ENCODE data around the gene GEMIN4. TPM values are rescaled to one million over a fixed set of nuclear protein-coding genes. Genes with fewer than 3 reads are reported as not detected.
A peak's percentile ranks its signal among the peaks of the same experiment; 100 is the strongest.

The GEMIN4 gene
- total RNA-seq, 4 donors from 2014 or later, result 8.4 to 49.5 (median 16.8) TPM

GRCh38 chr17:742147-742793, 9.8 kb downstream of the GEMIN4 start:
- Histone ChIP-seq H3K27me3 (no peaks in the 10 kb centered on the region), H3K9me3 (no peaks in the 10 kb centered on the region), H3K27ac (no peak overlapping the region), H3K36me3 (peaks cover 0 to 54% (median 0%) of the 10 kb centered on the region in 3 donors), H3K4me3 (no peak overlapping the region), H3K4me1 (no peaks in the 10 kb centered on the region)
- no peak for TF ChIP-seq POLR2A (IDR thresholded peaks at IDR 0.05)
- TF ChIP-seq CTCF (IDR thresholded peaks at IDR 0.05), result no peak
- no peak for DNase-seq

- Histone ChIP-seq H3K27me3 (no peaks in the 10 kb centered on the region), H3K4me1 (no peaks in the 10 kb centered on the region), H3K4me3 (no peak overlapping the region), H3K27ac (peak overlapping the region in 1 of 4 donors; percentile 44), H3K36me3 (peaks cover 0 to 35% (median 0%) of the 10 kb centered on the region in 3 donors), H3K9me3 (no peaks in the 10 kb centered on the region)
- TF ChIP-seq CTCF (IDR thresholded peaks at IDR 0.05) (no peak), POLR2A (IDR thresholded peaks at IDR 0.05) (no peak)
- DNase-seq, result peak in 2 of 3 donors; percentile 60 to 65
Measured at GRCh38 chr17:740240-741017, 11.6 kb downstream of the GEMIN4 start.

- Histone ChIP-seq H3K9me3 (no peaks in the 10 kb centered on the region), H3K4me1 (peaks cover 0 to 9% (median 0%) of the 10 kb centered on the region in 4 donors), H3K4me3 (no peak overlapping the region), H3K27ac (no peak overlapping the region), H3K27me3 (no peaks in the 10 kb centered on the region), H3K36me3 (peaks cover 0 to 20% (median 0%) of the 10 kb centered on the region in 3 donors)
- TF ChIP-seq CTCF (IDR thresholded peaks at IDR 0.05), result no peak
- TF ChIP-seq POLR2A (IDR thresholded peaks at IDR 0.05), result no peak
- no peak for DNase-seq
Measured at GRCh38 chr17:737561-738113, 14.4 kb downstream of the GEMIN4 start.

DNA sequence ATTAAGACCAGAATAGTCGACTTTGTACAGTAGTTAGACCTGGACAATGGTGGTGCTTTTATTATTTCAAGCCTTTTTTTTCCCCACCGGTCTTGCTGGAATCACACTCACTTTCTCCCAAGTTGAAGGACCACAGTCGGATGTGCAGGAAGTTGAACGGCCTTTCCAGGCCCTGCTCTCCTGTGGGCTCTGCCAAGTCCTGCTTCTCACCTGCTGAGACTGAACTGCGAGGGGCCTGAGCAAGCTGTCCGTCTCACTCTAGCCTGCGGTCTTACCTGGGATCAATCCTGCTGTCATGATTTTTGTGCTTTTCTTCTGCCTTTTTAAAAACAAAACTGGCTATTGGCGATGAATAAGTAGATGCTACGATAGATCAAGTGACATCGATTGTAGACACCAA, 18.3 kb downstream of the GEMIN4 start:
- H3K27me3 ChIP-seq, result no peaks in the 10 kb centered on the region
- peak overlapping the region in 1 of 4 donors; percentile 68 for H3K4me3 ChIP-seq
- peaks cover 0 to 22% (median 0%) of the 10 kb centered on the region in 4 donors for H3K4me1 ChIP-seq
- H3K9me3 ChIP-seq, result no peaks in the 10 kb centered on the region
- TF ChIP-seq CTCF (IDR thresholded peaks at IDR 0.05), result no peak
- TF ChIP-seq POLR2A (IDR thresholded peaks at IDR 0.05), result no peak
- no peak for DNase-seq
- peak overlapping the region in 2 of 4 donors; percentile 80 to 85 for H3K27ac ChIP-seq
- H3K36me3 ChIP-seq, result no peaks in the 10 kb centered on the region

DNA sequence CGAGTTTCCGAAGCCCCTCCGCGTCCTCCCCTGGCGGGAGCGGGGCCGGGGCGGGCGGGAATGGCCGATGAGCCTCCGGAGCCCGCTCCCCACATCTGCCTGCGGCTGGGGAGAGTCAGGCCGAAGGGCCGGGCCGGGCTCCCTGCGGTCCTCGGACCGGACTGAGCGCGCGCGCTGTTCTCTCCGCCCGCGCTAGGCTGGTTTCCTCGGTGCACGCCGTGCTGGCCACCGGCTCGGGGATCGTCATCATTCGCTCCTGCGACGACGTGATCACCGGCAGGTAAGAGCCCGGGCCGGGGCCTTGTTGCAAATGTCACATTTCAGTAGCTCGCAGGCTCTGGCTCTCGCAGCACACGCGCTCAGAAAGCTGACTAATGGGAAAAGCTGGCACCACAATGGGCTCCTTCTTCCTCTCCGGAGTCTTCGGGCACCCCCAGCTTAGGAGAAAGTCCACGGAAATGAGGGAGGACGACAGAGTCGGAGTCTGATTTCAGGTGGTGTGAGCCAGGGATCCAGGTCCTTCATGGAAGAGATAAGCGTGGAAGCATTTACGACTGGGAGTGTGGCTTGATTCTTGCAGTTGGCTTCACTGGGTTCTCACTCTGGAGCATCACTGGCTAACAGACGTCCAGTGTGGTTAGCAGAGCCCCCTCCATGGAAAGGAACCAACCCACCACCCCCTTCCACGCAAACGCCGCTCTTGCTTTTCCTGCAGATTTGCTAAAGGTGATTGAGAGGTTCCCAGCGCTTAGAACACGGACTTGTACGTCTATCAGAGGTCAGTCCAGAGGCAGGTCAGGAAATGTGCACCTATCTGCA, 19.0 kb downstream of the GEMIN4 start:
- H3K9me3 ChIP-seq, result no peaks in the 10 kb centered on the region
- H3K27me3 ChIP-seq, result no peaks in the 10 kb centered on the region
- H3K4me3 ChIP-seq, result peak overlapping the region; percentile 61 to 94 (median 70)
- H3K4me1 ChIP-seq, result peaks cover 0 to 22% (median 0%) of the 10 kb centered on the region in 4 donors
- H3K27ac ChIP-seq, result peak overlapping the region; percentile 63 to 85 (median 76)
- DNase-seq, result peak in 2 of 3 donors; percentile 62 to 74
- TF ChIP-seq CTCF (IDR thresholded peaks at IDR 0.05), result no peak
- peak in 1 of 2 donors; percentile 13 for TF ChIP-seq POLR2A (IDR thresholded peaks at IDR 0.05)
- no peaks in the 10 kb centered on the region for H3K36me3 ChIP-seq

Data from Peyer's patch (tissue), 4 donors.